NCI-H510A (cell line): ENCODE measurements around the gene CLDN20.
"Not testable (repeated sequence)": the region's sequence is repeated elsewhere in the genome, so short reads cannot be mapped to it uniquely, and the experiment has no call there.

Experiments used
- DNase-seq: peaks from one replicate; lab custom pipeline; 2025; lab: John Stamatoyannopoulos, UW

Gene CLDN20, protein sequence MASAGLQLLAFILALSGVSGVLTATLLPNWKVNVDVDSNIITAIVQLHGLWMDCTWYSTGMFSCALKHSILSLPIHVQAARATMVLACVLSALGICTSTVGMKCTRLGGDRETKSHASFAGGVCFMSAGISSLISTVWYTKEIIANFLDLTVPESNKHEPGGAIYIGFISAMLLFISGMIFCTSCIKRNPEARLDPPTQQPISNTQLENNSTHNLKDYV

GRCh38 chr6:155263373-155264063, at the start of gene CLDN20:
TSS of gene CLDN20 (plus strand) at chr6:155264013. CDS start at chr6:155275720, 11,707 bp downstream.
- DNase-seq, result no peak

- no peak for DNase-seq
Observed at GRCh38 chr6:155215906-155216305, 47.9 kb upstream of the CLDN20 start.

DNA sequence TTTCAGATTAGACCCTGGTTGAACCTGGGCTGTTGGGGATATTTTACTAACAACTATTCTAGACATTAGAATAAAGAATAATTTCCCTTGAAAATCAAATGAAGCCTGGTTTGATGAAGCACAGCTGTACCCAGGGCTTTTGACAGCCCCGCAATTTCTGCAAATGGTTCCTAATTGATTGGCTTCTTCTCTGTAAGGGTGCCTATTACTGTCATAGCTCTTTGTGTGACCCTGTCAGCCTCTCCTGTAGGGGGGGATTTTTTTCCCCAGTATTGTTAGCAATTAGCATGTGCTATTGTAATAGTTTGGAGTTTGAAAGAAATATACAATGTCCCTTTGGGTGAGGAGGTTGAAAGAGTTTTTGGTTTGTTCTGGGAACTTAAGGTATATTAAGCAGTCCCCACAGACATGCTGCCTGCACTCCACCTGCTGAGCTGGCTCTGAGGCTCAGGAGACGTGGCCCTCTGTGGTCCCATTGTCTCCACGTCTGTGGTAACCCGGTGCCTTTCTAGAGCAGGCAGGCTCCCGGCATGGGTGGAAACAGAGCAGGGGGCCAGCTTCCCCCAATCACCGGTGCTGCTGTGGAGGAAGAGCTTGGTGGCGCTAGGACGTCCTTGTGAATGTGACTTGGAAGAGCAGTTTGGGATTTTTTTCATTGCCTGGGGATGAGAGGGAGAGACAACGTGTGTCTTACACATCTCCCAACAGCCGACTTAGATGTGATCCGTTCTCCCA, 47.3 kb upstream of the CLDN20 start:
- DNase-seq, result no peak

GRCh38 chr6:155218711-155219110, 45.1 kb upstream of the CLDN20 start:
- not testable (repeated sequence) for DNase-seq

- DNase-seq, result no peak
Observed at GRCh38 chr6:155219299-155219698, 44.5 kb upstream of the CLDN20 start.

GRCh38 chr6:155219858-155220301, 43.9 kb upstream of the CLDN20 start:
- no peak for DNase-seq

GRCh38 chr6:155221086-155221485, 42.7 kb upstream of the CLDN20 start:
- DNase-seq, result no peak

- DNase-seq, result no peak
Observed at GRCh38 chr6:155222506-155222905, 41.3 kb upstream of the CLDN20 start.

DNA sequence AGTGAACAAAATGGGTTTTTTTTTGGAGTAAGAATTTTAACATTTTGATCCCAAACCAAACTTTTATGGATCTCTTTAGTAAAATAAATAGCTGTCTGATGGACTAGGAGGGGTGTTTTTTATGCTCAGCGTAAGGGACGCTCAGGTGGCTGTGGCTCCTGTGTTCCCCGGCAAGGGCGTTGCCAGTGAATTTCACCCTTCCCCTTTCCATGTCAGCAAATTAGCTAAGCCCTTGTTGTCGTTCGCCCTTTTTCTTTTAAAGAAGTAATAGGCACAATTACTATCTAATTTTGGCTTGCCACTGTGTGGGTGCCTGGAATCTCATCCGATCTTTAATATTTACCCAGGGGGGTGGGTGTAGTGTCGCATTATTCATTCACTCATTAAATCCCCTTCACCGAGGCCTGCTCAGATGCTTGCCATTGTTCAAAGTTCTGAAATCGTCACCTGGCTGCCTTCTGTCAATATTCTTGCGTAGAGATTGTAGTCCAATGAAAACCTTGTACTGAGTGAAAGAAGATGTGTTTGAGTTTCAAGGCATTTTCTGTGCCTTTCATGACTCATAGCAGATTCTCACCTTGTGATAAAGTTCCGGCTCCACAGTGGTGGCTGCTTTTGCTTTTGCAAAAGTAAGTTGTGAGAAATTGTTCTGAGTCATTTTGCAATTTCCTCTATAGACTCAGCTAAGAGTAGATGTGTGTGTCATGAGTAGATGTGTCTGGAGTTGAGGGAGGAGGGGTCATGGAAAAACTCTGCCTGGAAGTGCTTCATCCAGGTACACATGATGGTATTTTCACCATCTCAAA, 40.0 kb upstream of the CLDN20 start:
- DNase-seq, result no peak

DNA sequence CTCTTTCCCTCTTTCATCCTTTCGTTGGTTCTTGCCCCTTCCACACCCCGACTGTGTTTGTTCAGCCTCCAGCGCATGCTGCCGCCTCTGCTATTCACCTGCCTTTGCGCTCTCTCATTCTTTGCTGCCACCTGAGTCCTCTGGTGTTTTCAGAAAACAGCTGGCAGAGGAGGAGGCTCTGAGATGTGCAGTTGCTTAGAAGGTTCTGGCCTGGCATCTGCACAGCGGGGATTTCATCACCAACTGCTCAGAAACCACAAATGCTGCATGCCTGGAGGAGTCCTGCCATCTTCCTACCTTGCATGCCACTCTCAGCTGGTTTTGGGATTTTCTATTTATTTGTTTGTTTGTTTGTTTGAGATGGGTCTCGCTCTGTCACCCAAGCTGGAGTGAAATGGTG, 39.2 kb upstream of the CLDN20 start:
- no peak for DNase-seq

GRCh38 chr6:155227046-155227445, 36.8 kb upstream of the CLDN20 start:
- no peak for DNase-seq

DNA sequence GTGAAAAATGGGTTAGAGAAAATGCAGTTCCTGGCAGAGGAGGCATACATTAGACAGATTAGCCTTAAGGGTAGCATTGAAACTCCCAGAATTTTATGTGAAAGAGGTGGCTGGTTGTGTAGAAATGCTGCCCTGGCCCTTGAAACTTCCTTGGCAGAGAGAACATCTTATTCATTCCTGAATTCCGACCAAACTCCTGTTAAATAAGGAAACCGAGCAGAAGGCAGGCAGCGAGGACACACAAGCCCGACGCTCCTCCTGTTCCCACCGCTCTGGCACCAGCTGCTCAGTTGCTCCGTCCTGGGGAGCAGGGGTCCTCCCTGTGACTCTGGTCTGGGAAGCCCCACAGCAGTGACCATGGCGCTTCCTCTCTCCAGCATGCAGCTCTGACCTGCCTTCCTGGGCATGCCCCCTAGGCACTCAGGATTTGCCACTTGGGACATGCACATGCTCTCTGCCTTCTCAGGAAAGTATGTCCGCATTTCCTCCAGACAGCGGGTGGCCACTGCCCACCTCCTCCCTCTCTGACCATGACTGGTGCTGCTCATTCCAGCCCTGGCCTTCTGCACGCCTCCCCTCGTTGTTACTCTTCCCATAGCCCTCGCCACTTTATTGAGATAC, 35.2 kb upstream of the CLDN20 start:
- DNase-seq, result no peak

DNA sequence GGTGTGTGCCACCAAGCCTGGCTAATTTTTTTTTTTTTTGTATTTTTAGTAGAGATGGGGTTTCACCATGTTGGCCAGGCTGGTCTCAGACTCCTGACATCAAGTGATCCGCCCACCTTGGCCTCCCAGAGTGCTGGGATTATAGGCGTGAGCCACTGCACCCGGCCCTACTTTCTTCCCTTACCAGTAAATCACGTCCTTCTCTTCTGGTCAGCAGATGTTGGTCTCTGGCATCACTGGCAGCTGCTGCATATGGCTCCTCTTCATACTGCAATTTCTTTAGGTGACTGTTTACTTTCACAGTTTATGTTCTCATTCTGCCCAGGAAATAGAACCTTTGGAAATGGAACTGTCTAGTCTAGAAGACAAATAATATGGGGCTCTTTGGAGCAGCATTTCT, 32.8 kb upstream of the CLDN20 start:
- DNase-seq, result not testable (repeated sequence)

GRCh38 chr6:155232848-155233247, 31.0 kb upstream of the CLDN20 start:
- DNase-seq, result no peak

DNA sequence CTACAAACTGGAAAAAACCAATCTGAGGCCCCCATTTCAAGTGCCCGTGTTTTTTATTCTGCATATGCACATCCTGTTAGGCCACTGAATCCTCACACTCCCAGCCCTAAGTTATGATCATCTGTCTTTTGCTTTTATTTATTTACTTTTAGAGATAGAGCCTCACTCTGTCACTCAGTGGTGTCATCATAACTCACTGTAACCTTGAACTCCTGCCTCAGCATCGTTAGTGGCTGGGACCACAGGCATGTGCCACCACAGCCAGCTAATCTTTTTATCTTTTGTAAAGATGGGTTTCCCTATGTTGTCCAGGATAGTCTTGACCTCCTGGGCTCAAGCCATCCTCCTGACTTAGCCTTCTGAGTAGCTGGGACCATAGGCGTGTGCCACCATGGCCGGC, 29.6 kb upstream of the CLDN20 start:
- no peak for DNase-seq

DNA sequence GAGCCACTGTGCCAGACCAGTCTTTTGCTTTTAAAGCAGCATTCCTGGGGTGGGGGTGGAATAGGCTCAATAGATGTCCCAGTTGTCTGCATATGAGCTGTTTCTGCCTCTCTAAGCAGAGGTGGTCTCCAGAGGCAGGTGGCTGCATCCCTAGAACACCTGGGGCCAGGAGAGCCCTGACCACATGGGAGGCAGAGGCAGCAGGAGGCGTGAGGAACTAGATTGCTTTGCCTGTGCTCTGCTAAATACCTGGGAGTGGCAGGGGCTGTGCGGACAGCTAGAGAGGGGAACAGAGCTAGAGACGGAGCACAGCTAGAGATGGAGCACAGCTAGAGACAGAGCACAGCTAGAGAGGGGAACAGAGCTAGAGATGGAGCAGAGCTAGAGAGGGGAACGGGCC, 29.1 kb upstream of the CLDN20 start:
- DNase-seq, result no peak

DNA sequence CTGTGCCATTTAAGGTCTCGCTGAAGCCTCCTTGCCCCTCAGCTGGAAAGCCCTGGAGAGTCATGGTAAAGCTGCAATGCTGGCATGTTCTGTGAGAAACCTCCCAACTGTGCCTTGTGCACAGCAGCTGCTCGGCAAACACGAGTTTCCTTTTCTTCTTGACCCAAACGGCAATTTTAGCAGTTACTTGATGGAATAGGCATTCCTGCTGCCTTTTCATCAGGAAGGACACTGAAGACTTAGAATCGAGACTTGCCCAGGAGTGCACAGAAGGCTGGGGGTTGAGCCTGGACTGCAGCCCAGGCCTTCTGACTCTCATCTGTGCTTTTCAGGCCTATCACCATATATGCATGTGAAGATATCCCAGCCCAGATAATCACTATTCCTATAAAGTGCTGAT, 28.7 kb upstream of the CLDN20 start:
- DNase-seq, result no peak

DNA sequence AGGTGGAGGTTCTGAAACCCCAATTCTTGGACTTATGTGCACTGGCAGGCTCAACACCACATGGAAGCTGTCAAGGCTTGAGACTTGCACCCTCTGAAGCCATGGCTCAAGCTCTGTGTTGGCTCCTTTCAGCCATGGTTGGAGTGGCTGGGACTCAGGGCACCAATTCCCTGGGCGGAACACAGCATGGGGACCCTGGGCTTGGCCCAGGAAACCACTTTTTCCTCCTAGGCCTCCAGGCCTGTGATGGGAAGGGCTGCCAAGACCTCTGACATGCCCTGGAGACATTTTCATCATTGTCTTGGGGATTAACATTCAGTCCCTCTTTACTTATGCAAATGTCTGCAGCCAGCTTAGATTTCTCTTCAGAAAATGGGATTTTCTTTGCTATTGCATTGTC, 26.2 kb upstream of the CLDN20 start:
- no peak for DNase-seq

DNA sequence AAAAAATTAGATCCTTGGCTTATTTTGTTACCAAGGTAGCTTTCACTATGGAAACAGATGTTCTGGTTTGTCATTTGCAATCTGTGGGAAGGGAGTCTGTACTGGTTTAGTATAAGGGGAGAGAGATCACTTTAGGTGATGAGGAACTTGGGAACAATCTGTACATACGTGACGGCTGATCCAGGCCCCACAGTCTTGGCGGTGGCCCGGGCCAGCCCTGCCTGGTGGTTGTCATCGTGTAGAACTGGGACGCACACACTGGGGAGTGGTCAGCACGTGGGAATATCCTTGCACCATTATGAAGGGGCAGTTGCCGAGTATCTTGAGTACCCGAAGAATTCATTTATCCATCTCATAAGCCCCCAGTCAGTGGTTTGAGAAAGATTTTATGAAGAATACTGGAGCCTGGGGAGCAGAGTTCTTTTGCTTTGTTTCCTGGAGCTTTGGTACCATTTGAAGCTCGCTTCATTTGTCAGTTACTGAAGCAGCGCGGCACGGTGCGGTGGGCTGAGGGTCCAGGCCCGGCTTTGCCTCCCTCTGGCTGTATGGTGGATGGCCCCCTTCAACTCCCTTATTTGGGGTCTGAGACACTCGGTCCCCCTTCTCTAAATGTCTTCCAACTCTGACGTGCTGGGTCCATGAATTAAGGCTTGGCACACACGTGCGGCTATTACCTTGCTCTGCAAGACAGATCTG, 22.8 kb upstream of the CLDN20 start:
- no peak for DNase-seq

GRCh38 chr6:155241966-155242365, 21.8 kb upstream of the CLDN20 start:
- DNase-seq, result no peak

GRCh38 chr6:155244434-155244833, 19.4 kb upstream of the CLDN20 start:
- no peak for DNase-seq
